Lung (tissue), 12 donors: ENCODE results near the gene SMARCAL1. TPM values are rescaled to one million over a fixed set of nuclear protein-coding genes. Genes with fewer than 3 reads are reported as not detected.

Experiments
- ATAC-seq: fragments of 200-7000 bp; cut with Tn5 transposase; one replicate; pipeline ENCODE4 v1.9.1; 2020; ENCODE audit warnings: moderate number of reproducible peaks; ENCODE audit not compliant: insufficient read depth, low FRiP score
- DNase-seq, 3 donors: peaks; one replicate each; pipeline ENCODE4 v3.0.0-alpha.2; 2013 to 2017
- H3K27ac ChIP-seq, 2 donors: one replicate each; pipeline ENCODE4 v1.5.1; 2013; ENCODE audit warnings: mild to moderate bottlenecking in 2 of 2, moderate library complexity in 2 of 2, control low read depth in 1 of 2, inconsistent platforms in 1 of 2, low read depth in 1 of 2, low read length in 1 of 2
- H3K27me3 ChIP-seq, 3 donors: one replicate each; pipeline ENCODE4 v1.5.1; 2013; ENCODE audit warnings: low read length in 2 of 3; ENCODE audit not compliant: control insufficient read depth in 3 of 3, insufficient read depth in 3 of 3
- H3K36me3 ChIP-seq, 4 donors: one replicate each; pipeline ENCODE4 v1.5.1; 2013; ENCODE audit warnings: low read length in 4 of 4, mild to moderate bottlenecking in 1 of 4, moderate library complexity in 1 of 4; ENCODE audit not compliant: control insufficient read depth in 4 of 4, insufficient read depth in 4 of 4
- H3K4me1 ChIP-seq, 5 donors: one replicate each; pipeline ENCODE4 v1.5.1; 2013; ENCODE audit warnings: low read length in 5 of 5, mild to moderate bottlenecking in 2 of 5, moderate library complexity in 1 of 5; ENCODE audit not compliant: control insufficient read depth in 5 of 5, insufficient read depth in 5 of 5
- H3K4me3 ChIP-seq: one replicate; pipeline ENCODE4 v1.5.1; 2013; ENCODE audit warnings: mild to moderate bottlenecking, control low read depth, moderate library complexity
- H3K9ac ChIP-seq, 2 donors: one replicate each; pipeline ENCODE4 v1.5.1; 2013; ENCODE audit warnings: low read length in 2 of 2, control low read depth in 1 of 2; ENCODE audit not compliant: insufficient read depth in 1 of 2
- H3K9me3 ChIP-seq, 4 donors: one replicate each; pipeline ENCODE4 v1.5.1; 2013; ENCODE audit warnings: low read length in 3 of 4, mild to moderate bottlenecking in 1 of 4, moderate library complexity in 1 of 4; ENCODE audit not compliant: control insufficient read depth in 4 of 4, insufficient read depth in 3 of 4
- WGBS, 2 donors: extraction: QIAGEN DNeasy Blood & Tissue Kit; methylation state at CpG; one replicate each; pipeline ENCODE4 v1.1.7; 2013; 5-methylcytosine and 5-hydroxymethylcytosine counted together
- polyA plus RNA-seq, 2 donors: library from polyadenylated mRNA; stranded (reverse); fragments of 200-250 nt; gene quantifications; one replicate each; pipeline ENCODE4 v1.2.1, GENCODE V29; 2013
- total RNA-seq, 2 donors: library from RNA; depleted of rRNA in 1 of 2; stranded (reverse); fragments of >200 nt in 1 of 2; gene quantifications; one replicate each; pipeline ENCODE4 v1.2.1, GENCODE V29; 2014 to 2021
- TF ChIP-seq, protein P1 (sequence below): IDR thresholded peaks from 2 replicates; pipeline ENCODE4 v1.5.1; 2012; ENCODE audit warnings: mild to moderate bottlenecking; ENCODE audit errors: control extremely low read depth, extremely low read depth
- donor health status: control.
- donor health status: control.
- donor health status: Bipolar disorder and iron deficiency.
- donor health status: healthy.
- donor health status: DM: yes; HTN: yes; CAD: no.

The SMARCAL1 gene
- total and polyA plus RNA-seq, 4 donors = 5.2 to 28.6 (median 13.5) TPM

- ATAC-seq = no peak
Observed at GRCh38 chr2:216474925-216475670, 62.8 kb downstream of the SMARCAL1 start.

GRCh38 chr2:216475767-216476166 lies 63.5 kb downstream of the SMARCAL1 start:
- DNase-seq (no peak), ATAC-seq (no peak)
- Histone ChIP-seq H3K36me3 (peaks cover 12 to 33% (median 30%) of the 10 kb centered on the region in 4 donors), H3K4me1 (no peaks in the 10 kb centered on the region), H3K9ac (no peak overlapping the region), H3K9me3 (peaks cover 0 to 2% (median 0%) of the 10 kb centered on the region in 4 donors), H3K27me3 (no peaks in the 10 kb centered on the region), H3K4me3 (no peak overlapping the region), H3K27ac (no peak overlapping the region)
- WGBS, 2 donors = 83 to 85% methylated on average over 6 of the region's 6 CpGs
- TF ChIP-seq, protein P1, sequence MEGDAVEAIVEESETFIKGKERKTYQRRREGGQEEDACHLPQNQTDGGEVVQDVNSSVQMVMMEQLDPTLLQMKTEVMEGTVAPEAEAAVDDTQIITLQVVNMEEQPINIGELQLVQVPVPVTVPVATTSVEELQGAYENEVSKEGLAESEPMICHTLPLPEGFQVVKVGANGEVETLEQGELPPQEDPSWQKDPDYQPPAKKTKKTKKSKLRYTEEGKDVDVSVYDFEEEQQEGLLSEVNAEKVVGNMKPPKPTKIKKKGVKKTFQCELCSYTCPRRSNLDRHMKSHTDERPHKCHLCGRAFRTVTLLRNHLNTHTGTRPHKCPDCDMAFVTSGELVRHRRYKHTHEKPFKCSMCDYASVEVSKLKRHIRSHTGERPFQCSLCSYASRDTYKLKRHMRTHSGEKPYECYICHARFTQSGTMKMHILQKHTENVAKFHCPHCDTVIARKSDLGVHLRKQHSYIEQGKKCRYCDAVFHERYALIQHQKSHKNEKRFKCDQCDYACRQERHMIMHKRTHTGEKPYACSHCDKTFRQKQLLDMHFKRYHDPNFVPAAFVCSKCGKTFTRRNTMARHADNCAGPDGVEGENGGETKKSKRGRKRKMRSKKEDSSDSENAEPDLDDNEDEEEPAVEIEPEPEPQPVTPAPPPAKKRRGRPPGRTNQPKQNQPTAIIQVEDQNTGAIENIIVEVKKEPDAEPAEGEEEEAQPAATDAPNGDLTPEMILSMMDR = no peak

More at GRCh38 chr2:216474925-216475670, 62.8 kb downstream of the SMARCAL1 start:
- no peak overlapping the region for H3K27ac ChIP-seq
- TF ChIP-seq, protein P1 = no peak
- 32 to 67% methylated on average over 12 of the region's 12 CpGs for WGBS, 2 donors
- H3K36me3 ChIP-seq = peaks cover 8 to 29% (median 26%) of the 10 kb centered on the region in 4 donors
- no peak overlapping the region for H3K4me3 ChIP-seq
- peaks cover 0 to 2% (median 0%) of the 10 kb centered on the region in 4 donors for H3K9me3 ChIP-seq
- H3K9ac ChIP-seq = no peak overlapping the region
- DNase-seq = no peak
- H3K27me3 ChIP-seq = no peaks in the 10 kb centered on the region
- H3K4me1 ChIP-seq = no peaks in the 10 kb centered on the region

DNA sequence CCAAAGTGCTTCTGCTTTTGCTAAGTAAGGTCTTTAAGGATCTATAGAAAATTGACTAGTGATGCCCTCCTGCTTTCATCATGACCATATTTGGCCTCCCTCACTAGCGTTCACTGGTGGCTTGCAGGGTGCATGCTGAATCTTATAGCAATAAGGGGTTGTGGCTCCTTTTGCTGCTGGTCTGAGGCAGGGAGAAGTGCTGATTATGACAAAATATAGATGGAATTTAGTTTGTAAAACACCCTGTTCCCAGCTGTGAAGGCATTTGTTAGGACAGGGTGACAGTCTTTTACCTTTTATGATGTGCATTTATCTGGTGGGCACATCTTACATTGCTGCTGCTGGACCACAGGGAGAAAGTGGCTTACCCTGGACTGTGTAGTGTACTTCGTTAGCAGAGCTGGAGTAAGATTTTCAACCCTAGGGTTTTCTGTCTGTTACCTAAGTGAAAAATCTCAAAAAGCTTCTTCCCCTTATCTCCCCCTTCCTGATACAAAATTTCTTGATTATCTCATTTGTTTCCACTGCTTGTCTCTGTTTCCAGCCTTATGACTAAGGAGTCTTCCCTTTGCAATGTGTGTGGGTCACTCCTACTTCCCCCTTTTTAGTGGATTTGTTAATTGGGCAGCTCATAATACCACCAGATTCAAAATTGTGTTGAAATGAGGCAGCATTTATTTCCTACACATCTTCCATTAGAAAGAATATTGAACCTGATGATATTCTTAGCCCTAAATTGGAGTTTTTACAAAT lies 65.2 kb downstream of the SMARCAL1 start:
- DNase-seq = no peak
- no peaks in the 10 kb centered on the region for H3K27me3 ChIP-seq
- H3K4me3 ChIP-seq = no peak overlapping the region
- ATAC-seq = no peak
- H3K27ac ChIP-seq = no peak overlapping the region
- H3K9ac ChIP-seq = no peak overlapping the region
- no peaks in the 10 kb centered on the region for H3K4me1 ChIP-seq
- TF ChIP-seq, protein P1 = no peak
- peaks cover 12 to 38% (median 32%) of the 10 kb centered on the region in 4 donors for H3K36me3 ChIP-seq
- WGBS, 2 donors = 73 to 82% methylated on average over 2 of the region's 2 CpGs
- H3K9me3 ChIP-seq = peaks cover 0 to 2% (median 0%) of the 10 kb centered on the region in 4 donors
